ENCODE results near the gene PRR5. TPM values are rescaled to one million over a fixed set of nuclear protein-coding genes. Genes with fewer than 3 reads are reported as not detected.

The PRR5 gene
- total and polyA plus RNA-seq, 2 experiments from 2014 or later = 15.3 to 31.4 TPM

DNA sequence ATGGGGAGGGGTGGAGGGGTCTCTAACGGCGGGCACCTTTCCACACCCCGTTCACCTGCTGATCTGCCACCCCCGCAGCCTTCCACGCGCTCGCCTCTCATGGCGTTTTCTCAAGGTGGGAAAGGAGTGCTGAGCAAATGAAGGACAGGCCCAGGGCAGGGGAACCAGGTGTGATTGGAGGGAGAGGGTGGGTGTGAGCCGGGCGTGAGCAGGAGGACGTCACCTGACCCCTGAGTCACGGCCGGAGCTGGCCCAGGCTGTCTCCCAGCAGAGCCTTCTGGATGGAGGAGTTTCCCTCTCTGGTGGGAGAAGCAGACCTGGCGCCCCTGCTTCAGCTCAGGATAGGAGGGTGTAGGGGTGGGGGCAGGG lies 36.3 kb downstream of the PRR5 start (continued):
- TF ChIP-seq EZH2phosphoT487 (IDR thresholded peaks at IDR 0.05; ENCODE audit: unreplicated experiment) = no peak
- no peak for TF ChIP-seq NANOG (IDR thresholded peaks at IDR 0.05; ENCODE audit: borderline replicate concordance)
- TF ChIP-seq, protein P1, sequence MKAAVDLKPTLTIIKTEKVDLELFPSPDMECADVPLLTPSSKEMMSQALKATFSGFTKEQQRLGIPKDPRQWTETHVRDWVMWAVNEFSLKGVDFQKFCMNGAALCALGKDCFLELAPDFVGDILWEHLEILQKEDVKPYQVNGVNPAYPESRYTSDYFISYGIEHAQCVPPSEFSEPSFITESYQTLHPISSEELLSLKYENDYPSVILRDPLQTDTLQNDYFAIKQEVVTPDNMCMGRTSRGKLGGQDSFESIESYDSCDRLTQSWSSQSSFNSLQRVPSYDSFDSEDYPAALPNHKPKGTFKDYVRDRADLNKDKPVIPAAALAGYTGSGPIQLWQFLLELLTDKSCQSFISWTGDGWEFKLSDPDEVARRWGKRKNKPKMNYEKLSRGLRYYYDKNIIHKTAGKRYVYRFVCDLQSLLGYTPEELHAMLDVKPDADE (IDR thresholded peaks at IDR 0.05) = no peak
- TF ChIP-seq ZNF114 (CRISPR knock-in tag; IDR thresholded peaks at IDR 0.05) = no peak
- no peak for TF ChIP-seq JUNB (IDR thresholded peaks at IDR 0.05; ENCODE audit: unreplicated experiment)
- TF ChIP-seq EZH2 (IDR thresholded peaks at IDR 0.05; ENCODE audit: low read depth, unreplicated experiment) = no peak

GRCh38 chr22:44739024-44739423 lies 37.0 kb downstream of the PRR5 start:
- DNase-seq (ENCODE audit: low spot score) (no peak), ATAC-seq (no peak)
- Histone ChIP-seq H2AFZ (no peak overlapping the region), H3K4me2 (no peak overlapping the region), H3F3A (replicated peaks; ENCODE audit: low read depth) (no peaks in the 10 kb centered on the region), H3K9me2 (ENCODE audit: insufficient read depth) (no peaks in the 10 kb centered on the region), H4K20me1 (replicated peaks; ENCODE audit: insufficient read depth) (no peaks in the 10 kb centered on the region), H3K4me1 (ENCODE audit: insufficient read depth) (peaks cover 12% of the 10 kb centered on the region; the same call in 1 of the 2 replicates), H3K79me2 (replicated peaks; ENCODE audit: insufficient read depth) (no peaks in the 10 kb centered on the region), H3K27me3 (ENCODE audit: insufficient read depth) (no peaks in the 10 kb centered on the region), H3K4me3 (no peak overlapping the region), H3K27ac (ENCODE audit: low read depth) (no peak overlapping the region), H3K36me3 (ENCODE audit: insufficient read depth) (no peaks in the 10 kb centered on the region)
- Mint-ChIP-seq H3K27ac (no peak overlapping the region), H3K4me3 (no peak overlapping the region), H3K9me3 (no peaks in the 10 kb centered on the region), H3K4me1 (peaks cover 19% of the 10 kb centered on the region; the same call in 2 of the 3 replicates), H3K36me3 (ENCODE audit: low read depth) (no peaks in the 10 kb centered on the region), H3K27me3 (ENCODE audit: insufficient read depth, low read depth, poor library complexity) (peaks cover 11% of the 10 kb centered on the region)
- TF ChIP-seq ZNF462 (CRISPR knock-in tag; IDR thresholded peaks at IDR 0.05) = no peak
- TF ChIP-seq CREB1 (CRISPR knock-in tag; IDR thresholded peaks at IDR 0.05; ENCODE audit: low read depth) = no peak
- TF ChIP-seq EZH2 (IDR thresholded peaks at IDR 0.05; ENCODE audit: low read depth, unreplicated experiment) = no peak
- TF ChIP-seq JUNB (IDR thresholded peaks at IDR 0.05; ENCODE audit: unreplicated experiment) = no peak
- no peak for TF ChIP-seq STAT1 (IDR thresholded peaks at IDR 0.05; ENCODE audit: unreplicated experiment)
- TF ChIP-seq NANOG (IDR thresholded peaks at IDR 0.05; ENCODE audit: borderline replicate concordance) = no peak
- TF ChIP-seq POLR2AphosphoS5 (IDR thresholded peaks at IDR 0.05; ENCODE audit: low read depth) = no peak
- TF ChIP-seq, protein P2, sequence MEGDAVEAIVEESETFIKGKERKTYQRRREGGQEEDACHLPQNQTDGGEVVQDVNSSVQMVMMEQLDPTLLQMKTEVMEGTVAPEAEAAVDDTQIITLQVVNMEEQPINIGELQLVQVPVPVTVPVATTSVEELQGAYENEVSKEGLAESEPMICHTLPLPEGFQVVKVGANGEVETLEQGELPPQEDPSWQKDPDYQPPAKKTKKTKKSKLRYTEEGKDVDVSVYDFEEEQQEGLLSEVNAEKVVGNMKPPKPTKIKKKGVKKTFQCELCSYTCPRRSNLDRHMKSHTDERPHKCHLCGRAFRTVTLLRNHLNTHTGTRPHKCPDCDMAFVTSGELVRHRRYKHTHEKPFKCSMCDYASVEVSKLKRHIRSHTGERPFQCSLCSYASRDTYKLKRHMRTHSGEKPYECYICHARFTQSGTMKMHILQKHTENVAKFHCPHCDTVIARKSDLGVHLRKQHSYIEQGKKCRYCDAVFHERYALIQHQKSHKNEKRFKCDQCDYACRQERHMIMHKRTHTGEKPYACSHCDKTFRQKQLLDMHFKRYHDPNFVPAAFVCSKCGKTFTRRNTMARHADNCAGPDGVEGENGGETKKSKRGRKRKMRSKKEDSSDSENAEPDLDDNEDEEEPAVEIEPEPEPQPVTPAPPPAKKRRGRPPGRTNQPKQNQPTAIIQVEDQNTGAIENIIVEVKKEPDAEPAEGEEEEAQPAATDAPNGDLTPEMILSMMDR (conservative IDR thresholded peaks at IDR 0.05; ENCODE audit: low read depth in 2 of 2) = no peak
- TF ChIP-seq ZNF114 (CRISPR knock-in tag; IDR thresholded peaks at IDR 0.05) = no peak
- no peak for TF ChIP-seq REST (IDR thresholded peaks at IDR 0.05; ENCODE audit: unreplicated experiment)

Data from GM23338 (cell line).